Spleen (tissue), 11 donors: Measurements from ENCODE around the gene FAM193A. TPM values are rescaled to one million over a fixed set of nuclear protein-coding genes. Genes with fewer than 3 reads are reported as not detected.
A peak's percentile ranks its signal among the peaks of the same experiment; 100 is the strongest.

ENCODE experiments used
- DNase-seq: peaks from one replicate; pipeline ENCODE4 v3.0.0-alpha.2; 2020
- H3K27ac ChIP-seq, 8 donors: fragments of 200-600 bp; sonication (generic) in 7 of 8; 1 replicate in 4 of 8; 2 replicates in 4 of 8; pipeline versions ENCODE4 v1.5.0 to v1.8.0; 2016 to 2021; ENCODE audit warnings: inconsistent platforms in 4 of 8, mild to moderate bottlenecking in 4 of 8, moderate library complexity in 1 of 8
- H3K27me3 ChIP-seq, 7 donors: fragments of 200-600 bp; sonication (generic) in 6 of 7; replicated peaks in 1 of 7; 1 replicate in 4 of 7; 2 replicates in 3 of 7; pipeline versions ENCODE4 v1.5.0 to v1.8.0; 2016 to 2021; ENCODE audit warnings: inconsistent platforms in 3 of 7, mild to moderate bottlenecking in 1 of 7
- H3K36me3 ChIP-seq, 6 donors: fragments of 200-600 bp; sonication (generic) in 5 of 6; 1 replicate in 4 of 6; 2 replicates in 2 of 6; pipeline versions ENCODE4 v1.5.0 to v1.8.0; 2016 to 2021; ENCODE audit warnings: inconsistent platforms in 2 of 6
- H3K4me1 ChIP-seq, 6 donors: fragments of 200-600 bp; sonication (generic) in 5 of 6; 1 replicate in 3 of 6; 2 replicates in 3 of 6; pipeline versions ENCODE4 v1.5.0 to v1.8.0; 2016 to 2021; ENCODE audit warnings: inconsistent platforms in 3 of 6
- H3K4me3 ChIP-seq, 8 donors: fragments of 200-600 bp; sonication (generic) in 7 of 8; 1 replicate in 4 of 8; 2 replicates in 4 of 8; pipeline versions ENCODE4 v1.5.0 to v1.8.0; 2016 to 2021; ENCODE audit warnings: inconsistent platforms in 4 of 8, mild to moderate bottlenecking in 4 of 8, moderate library complexity in 2 of 8
- H3K9me3 ChIP-seq, 8 donors: fragments of 200-600 bp; sonication (generic) in 7 of 8; 1 replicate in 4 of 8; 2 replicates in 4 of 8; pipeline versions ENCODE4 v1.5.0 to v1.8.0; 2016 to 2021; ENCODE audit warnings: inconsistent platforms in 4 of 8
- CTCF ChIP-seq, 11 experiments: fragments of 200-600 bp in 7 of 11; fragments of 450-650 bp in 4 of 11; sonication (generic) in 4 of 11; IDR thresholded peaks in 8 of 11; conservative IDR thresholded peaks in 3 of 11; 1 replicate in 7 of 11; 2 replicates in 4 of 11; pipeline versions ENCODE4 v1.4.0 to v1.8.0; 2016 to 2021; ENCODE audit warnings: antibody characterized with exemption in 11 of 11, inconsistent platforms in 4 of 11, mild to moderate bottlenecking in 1 of 11
- POLR2A ChIP-seq, 3 donors: fragments of 450-650 bp; IDR thresholded peaks; one replicate each; pipeline ENCODE4 v1.5.1; 2017; ENCODE audit warnings: antibody characterized with exemption in 3 of 3, mild to moderate bottlenecking in 1 of 3
- POLR2AphosphoS5 ChIP-seq, 3 donors: sonication (generic); formaldehyde crosslinking; IDR thresholded peaks; one replicate each; pipeline ENCODE4 v1.5.1; 2017; ENCODE audit warnings: antibody characterized with exemption in 3 of 3
- WGBS, 5 donors: extraction: QIAGEN DNeasy Blood & Tissue Kit in 3 of 5; methylation state at CpG; one replicate each; pipeline versions ENCODE4 v1.1.5 to v1.1.7; 2013 to 2018; 5-methylcytosine and 5-hydroxymethylcytosine counted together
- intact Hi-C: fragments of 100-400 bp; cut with DNase I; formaldehyde crosslinking; loops from one replicate; pipeline ENCODE4 v1.15.0; 2023; ENCODE audit warnings: low total_unique reads
- polyA plus RNA-seq, 3 donors: library from polyadenylated mRNA; stranded (reverse); fragments of 200-250 nt; gene quantifications; one replicate each; pipeline ENCODE4 v1.2.1, GENCODE V29; 2013
- total RNA-seq, 7 donors: library from RNA; depleted of rRNA in 3 of 7; stranded (reverse); fragments of >200 nt in 3 of 7; fragmentation: NEBNext Ultra II Directional in 4 of 7; extraction: Animal tissue kit (Norgen Biotek cat#: 25700) in 4 of 7; gene quantifications; one replicate each; pipeline versions ENCODE4 v1.1.0 to v1.2.1, GENCODE V29; 2016 to 2021
- donor health status: healthy with polysubstance abuse.
- donor health status: DM: no; HTN: no; CAD: no; lungs with moderate emphysema.
- donor health status: DM: no; HTN: no; CAD: no.
- donor health status: Bipolar disorder and iron deficiency.
- donor health status: healthy.
- donor health status: DM: no; HTN: no; CAD: no.
- donor health status: DM: yes; HTN: yes; CAD: no.

The FAM193A gene
- total and polyA plus RNA-seq, 10 donors = 6.2 to 37.7 (median 31.6) TPM

- intact Hi-C loops = no loop called here
- peaks cover 13 to 81% (median 64%) of the 10 kb centered on the region in 6 donors for H3K4me1 ChIP-seq
- no peak overlapping the region for H3K4me3 ChIP-seq
- H3K36me3 ChIP-seq = peaks cover 0 to 19% (median 2%) of the 10 kb centered on the region in 6 donors
- 93 to 98% (median 95%) methylated on average over 4 of the region's 4 CpGs for WGBS, 5 donors
- no peaks in the 10 kb centered on the region for H3K9me3 ChIP-seq
- peak overlapping the region in 4 of 8 donors; percentile 58 to 72 (median 70) for H3K27ac ChIP-seq
- no peak for DNase-seq
- H3K27me3 ChIP-seq = no peaks in the 10 kb centered on the region
- TF ChIP-seq POLR2AphosphoS5 (IDR thresholded peaks at IDR 0.05) (no peak), POLR2A (IDR thresholded peaks at IDR 0.05) (no peak), CTCF (IDR thresholded peaks at IDR 0.05 in 8 of 11, conservative IDR thresholded peaks at IDR 0.05 in 3 of 11) (no peak)
Measured at GRCh38 chr4:2570036-2570435, 33.6 kb downstream of the FAM193A start.

- intact Hi-C loops = no loop called here
- Histone ChIP-seq H3K27ac (peak overlapping the region in 7 of 8 donors; percentile 10 to 72 (median 58)), H3K27me3 (no peaks in the 10 kb centered on the region), H3K4me3 (peak overlapping the region in 1 of 8 donors; percentile 11), H3K4me1 (peaks cover 13 to 83% (median 69%) of the 10 kb centered on the region in 6 donors), H3K9me3 (no peaks in the 10 kb centered on the region), H3K36me3 (peaks cover 0 to 22% (median 0%) of the 10 kb centered on the region in 6 donors)
- DNase-seq = peak; percentile 82
- TF ChIP-seq POLR2A (IDR thresholded peaks at IDR 0.05) (no peak), POLR2AphosphoS5 (IDR thresholded peaks at IDR 0.05) (peak in 1 of 3 donors; percentile 20), CTCF (IDR thresholded peaks at IDR 0.05 in 8 of 11, conservative IDR thresholded peaks at IDR 0.05 in 3 of 11) (no peak)
- WGBS, 5 donors = 28 to 51% (median 30%) methylated on average over 11 of the region's 11 CpGs
Measured at GRCh38 chr4:2570551-2571222, 34.2 kb downstream of the FAM193A start.

- intact Hi-C loops = no loop called here
- Histone ChIP-seq H3K9me3 (no peaks in the 10 kb centered on the region), H3K27me3 (no peaks in the 10 kb centered on the region), H3K4me1 (peaks cover 13 to 92% (median 69%) of the 10 kb centered on the region in 6 donors), H3K4me3 (no peak overlapping the region), H3K27ac (no peak overlapping the region), H3K36me3 (peaks cover 0 to 22% (median 0%) of the 10 kb centered on the region in 6 donors)
- TF ChIP-seq POLR2AphosphoS5 (IDR thresholded peaks at IDR 0.05) (no peak), CTCF (IDR thresholded peaks at IDR 0.05 in 8 of 11, conservative IDR thresholded peaks at IDR 0.05 in 3 of 11) (no peak), POLR2A (IDR thresholded peaks at IDR 0.05) (no peak)
- DNase-seq = no peak
- 93 to 95% (median 94%) methylated on average over 12 of the region's 12 CpGs for WGBS, 5 donors
Measured at GRCh38 chr4:2572076-2572475, 35.6 kb downstream of the FAM193A start.

- no peak overlapping the region for H3K4me3 ChIP-seq
- peaks cover 0 to 18% (median 0%) of the 10 kb centered on the region in 6 donors for H3K36me3 ChIP-seq
- no peak for DNase-seq
- no peak overlapping the region for H3K27ac ChIP-seq
- intact Hi-C loops = no loop called here
- no peaks in the 10 kb centered on the region for H3K9me3 ChIP-seq
- peaks cover 13 to 88% (median 63%) of the 10 kb centered on the region in 6 donors for H3K4me1 ChIP-seq
- TF ChIP-seq CTCF (IDR thresholded peaks at IDR 0.05 in 8 of 11, conservative IDR thresholded peaks at IDR 0.05 in 3 of 11) = no peak
- TF ChIP-seq POLR2AphosphoS5 (IDR thresholded peaks at IDR 0.05) = no peak
- no peak for TF ChIP-seq POLR2A (IDR thresholded peaks at IDR 0.05)
- 85 to 93% (median 89%) methylated on average over 4 of the region's 4 CpGs for WGBS, 5 donors
- no peaks in the 10 kb centered on the region for H3K27me3 ChIP-seq
Measured at GRCh38 chr4:2572866-2573265, 36.4 kb downstream of the FAM193A start.
